ENCODE measurements around the gene SIPA1L2.

The SIPA1L2 gene

DNA sequence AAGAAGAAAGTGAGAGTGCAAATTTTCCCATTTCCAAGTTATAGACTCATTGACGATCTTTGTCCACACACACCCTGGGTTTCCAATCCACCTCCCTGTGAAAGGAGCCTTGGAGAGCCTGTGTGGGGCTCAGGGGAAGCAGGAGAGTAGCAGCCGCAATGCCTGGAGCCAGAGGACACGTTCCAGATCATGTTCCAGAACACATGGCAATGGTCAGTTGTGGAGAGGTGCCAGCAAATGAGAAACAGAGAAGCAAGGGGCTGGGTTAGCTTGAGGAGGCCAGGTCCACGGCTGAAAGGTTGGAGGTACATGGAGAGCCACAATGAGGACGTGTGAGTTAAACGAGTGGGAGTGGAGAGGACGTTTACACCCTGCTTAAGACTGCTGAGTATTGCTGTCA lies 33.0 kb upstream of the SIPA1L2 start:
- TF ChIP-seq POLR2AphosphoS5 (IDR thresholded peaks at IDR 0.05; ENCODE audit: low read depth, low read length) (no peak), POLR2A (IDR thresholded peaks at IDR 0.05; ENCODE audit: low read depth, low read length) (no peak), TAF1 (IDR thresholded peaks at IDR 0.05; ENCODE audit: borderline replicate concordance, low read depth, low read length) (no peak)
- FAIRE-seq (no peak), DNase-seq (ENCODE audit: insufficient read length) (no peak)

DNA sequence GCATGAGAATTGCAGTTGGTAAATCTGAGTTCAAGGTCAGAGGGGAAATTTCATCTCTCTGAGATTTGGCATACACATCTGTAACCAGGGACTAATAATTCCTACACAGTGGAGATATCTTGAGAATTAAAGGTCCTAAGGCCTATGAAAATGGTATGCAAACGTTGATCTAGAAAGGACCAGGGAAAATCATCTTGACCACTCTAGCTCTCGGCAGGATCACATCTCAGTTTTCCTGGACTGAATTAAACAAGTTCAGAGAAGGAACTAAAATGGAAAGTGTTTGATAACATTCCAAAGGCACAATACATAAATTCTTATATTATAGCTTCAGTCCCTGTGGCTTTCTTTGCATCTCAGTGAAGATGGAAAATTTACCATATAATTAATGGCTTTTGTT lies 28.5 kb upstream of the SIPA1L2 start:
- no peak for DNase-seq (ENCODE audit: insufficient read length)
- TF ChIP-seq POLR2A (IDR thresholded peaks at IDR 0.05; ENCODE audit: low read depth, low read length) = no peak
- no peak for TF ChIP-seq POLR2AphosphoS5 (IDR thresholded peaks at IDR 0.05; ENCODE audit: low read depth, low read length)
- TF ChIP-seq TAF1 (IDR thresholded peaks at IDR 0.05; ENCODE audit: borderline replicate concordance, low read depth, low read length) = no peak
- no peak for FAIRE-seq

DNA sequence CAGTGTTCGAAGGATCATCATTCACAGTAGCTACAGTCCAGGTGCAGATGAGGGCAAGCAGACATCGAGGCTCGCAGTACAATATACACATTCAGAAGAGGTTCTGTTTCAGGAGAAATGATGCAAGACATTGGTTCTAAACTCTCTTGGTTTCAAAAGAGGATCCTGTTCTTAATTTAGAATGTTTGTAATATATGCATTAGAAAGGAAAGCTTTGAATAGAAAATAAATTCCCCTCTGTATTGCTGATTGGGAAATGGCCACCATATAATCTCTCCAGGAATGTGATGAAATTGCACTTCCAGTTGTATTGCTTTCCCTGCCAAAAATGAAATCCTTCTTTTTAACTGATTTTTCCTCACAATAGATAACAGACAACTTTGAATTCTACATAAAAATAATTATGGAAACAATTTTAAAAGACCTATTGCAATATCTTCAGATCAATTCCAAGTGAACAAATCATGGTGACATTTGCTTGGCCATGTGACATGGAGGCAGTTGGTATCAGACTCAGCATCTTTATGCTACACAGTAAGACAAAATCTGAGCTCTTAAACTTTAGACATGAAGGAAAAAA lies 27.6 kb upstream of the SIPA1L2 start:
- FAIRE-seq (no peak), DNase-seq (ENCODE audit: insufficient read length) (no peak)
- TF ChIP-seq TAF1 (IDR thresholded peaks at IDR 0.05; ENCODE audit: borderline replicate concordance, low read depth, low read length) (no peak), POLR2AphosphoS5 (IDR thresholded peaks at IDR 0.05; ENCODE audit: low read depth, low read length) (no peak), POLR2A (IDR thresholded peaks at IDR 0.05; ENCODE audit: low read depth, low read length) (no peak)

DNA sequence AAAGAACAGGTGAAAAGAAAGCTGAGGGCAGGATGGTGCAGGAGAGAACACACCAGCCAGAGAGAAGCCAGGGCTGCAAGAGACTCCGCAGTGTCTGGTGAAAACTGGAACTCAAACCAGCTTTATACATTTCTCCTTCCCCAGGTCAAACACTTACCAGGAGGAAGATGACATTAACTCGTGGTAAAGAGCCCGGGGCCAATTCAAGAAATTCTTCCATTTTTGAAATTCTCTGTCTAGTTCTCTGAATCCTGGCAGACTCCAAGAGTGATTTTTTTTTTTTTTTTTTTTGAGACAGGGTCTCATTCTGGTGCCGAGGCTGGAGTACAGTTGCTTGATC lies 25.8 kb upstream of the SIPA1L2 start:
- DNase-seq (ENCODE audit: insufficient read length) = no peak
- no peak for FAIRE-seq
- TF ChIP-seq TAF1 (IDR thresholded peaks at IDR 0.05; ENCODE audit: borderline replicate concordance, low read depth, low read length) = no peak
- no peak for TF ChIP-seq POLR2A (IDR thresholded peaks at IDR 0.05; ENCODE audit: low read depth, low read length)
- no peak for TF ChIP-seq POLR2AphosphoS5 (IDR thresholded peaks at IDR 0.05; ENCODE audit: low read depth, low read length)

DNA sequence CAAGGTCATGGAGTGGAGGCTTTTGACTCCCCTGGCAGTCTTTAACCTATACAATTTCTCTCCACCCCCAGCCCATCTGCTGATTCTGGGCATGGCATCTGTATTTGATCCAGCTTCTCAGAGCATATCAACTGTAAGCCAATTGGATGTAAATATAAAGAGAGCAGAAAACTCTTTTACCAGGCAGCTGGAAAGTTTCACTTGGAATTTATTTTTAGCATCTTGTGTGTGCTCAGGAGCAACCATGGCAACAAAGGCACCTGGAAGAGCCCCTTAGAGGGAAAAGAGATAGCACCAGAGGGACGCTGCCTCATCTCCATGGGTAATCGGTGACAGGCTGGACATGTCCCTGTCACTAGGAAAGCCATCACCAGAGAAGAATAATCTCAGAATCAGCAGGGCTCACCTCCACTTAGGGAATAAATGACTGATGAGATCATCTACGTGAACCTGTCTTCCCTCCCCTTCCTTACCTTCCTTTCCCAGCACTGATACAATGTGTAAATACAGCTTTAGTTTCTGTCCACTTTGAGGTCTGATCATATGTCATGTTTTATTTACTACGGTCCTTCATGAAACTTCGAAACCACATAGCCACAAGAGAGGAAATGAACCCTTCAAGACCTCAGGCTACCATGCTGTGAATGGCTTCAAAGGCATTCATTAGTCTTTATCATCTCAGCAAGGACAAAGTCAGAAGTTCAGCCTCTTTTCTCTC lies 25.3 kb upstream of the SIPA1L2 start:
- DNase-seq (ENCODE audit: insufficient read length) (no peak), FAIRE-seq (no peak)
- no peak for TF ChIP-seq TAF1 (IDR thresholded peaks at IDR 0.05; ENCODE audit: borderline replicate concordance, low read depth, low read length)
- no peak for TF ChIP-seq POLR2AphosphoS5 (IDR thresholded peaks at IDR 0.05; ENCODE audit: low read depth, low read length)
- no peak for TF ChIP-seq POLR2A (IDR thresholded peaks at IDR 0.05; ENCODE audit: low read depth, low read length)

DNA sequence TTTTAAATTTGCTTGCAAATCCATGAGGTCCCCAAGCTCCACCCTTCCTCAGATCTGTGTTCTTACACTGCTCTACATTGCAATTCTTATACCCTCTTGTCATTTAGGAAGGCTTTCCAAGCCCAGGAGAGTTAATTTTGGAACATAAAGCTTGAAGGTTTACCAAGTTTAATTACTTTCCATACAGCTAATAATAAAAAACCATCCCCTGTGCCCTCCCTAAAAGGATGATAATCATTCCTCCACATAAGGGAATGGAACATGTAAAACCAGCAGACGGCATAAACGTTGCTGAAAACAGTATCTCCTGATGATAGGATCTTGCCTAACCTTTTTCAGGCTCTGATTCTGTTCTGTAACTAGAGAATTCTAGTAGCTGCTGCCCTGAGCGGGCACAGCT lies 23.9 kb upstream of the SIPA1L2 start:
- TF ChIP-seq POLR2A (IDR thresholded peaks at IDR 0.05; ENCODE audit: low read depth, low read length) (no peak), TAF1 (IDR thresholded peaks at IDR 0.05; ENCODE audit: borderline replicate concordance, low read depth, low read length) (no peak), POLR2AphosphoS5 (IDR thresholded peaks at IDR 0.05; ENCODE audit: low read depth, low read length) (no peak)
- no peak for FAIRE-seq
- DNase-seq (ENCODE audit: insufficient read length) = no peak

DNA sequence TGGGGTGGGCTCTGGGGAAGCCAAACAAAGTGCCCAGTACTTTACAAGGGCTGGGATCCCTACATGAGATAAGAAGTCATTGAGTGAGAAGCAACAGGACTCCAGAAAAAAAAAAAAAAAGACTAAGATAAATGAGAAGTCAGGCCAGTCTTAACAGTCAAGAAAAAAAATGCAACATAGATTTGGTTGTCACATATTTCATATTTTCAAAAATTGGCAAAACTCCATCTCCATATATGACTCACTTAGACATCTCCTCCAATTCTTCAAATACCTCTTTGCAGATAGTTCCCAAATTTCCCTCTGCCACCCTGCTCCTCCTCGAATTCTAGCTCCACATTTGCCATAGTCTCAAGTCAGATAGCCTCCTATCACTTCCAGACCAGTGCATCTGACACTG lies 20.9 kb upstream of the SIPA1L2 start:
- TF ChIP-seq POLR2AphosphoS5 (IDR thresholded peaks at IDR 0.05; ENCODE audit: low read depth, low read length) = no peak
- no peak for TF ChIP-seq TAF1 (IDR thresholded peaks at IDR 0.05; ENCODE audit: borderline replicate concordance, low read depth, low read length)
- no peak for TF ChIP-seq POLR2A (IDR thresholded peaks at IDR 0.05; ENCODE audit: low read depth, low read length)
- DNase-seq (ENCODE audit: insufficient read length) = no peak
- no peak for FAIRE-seq

DNA sequence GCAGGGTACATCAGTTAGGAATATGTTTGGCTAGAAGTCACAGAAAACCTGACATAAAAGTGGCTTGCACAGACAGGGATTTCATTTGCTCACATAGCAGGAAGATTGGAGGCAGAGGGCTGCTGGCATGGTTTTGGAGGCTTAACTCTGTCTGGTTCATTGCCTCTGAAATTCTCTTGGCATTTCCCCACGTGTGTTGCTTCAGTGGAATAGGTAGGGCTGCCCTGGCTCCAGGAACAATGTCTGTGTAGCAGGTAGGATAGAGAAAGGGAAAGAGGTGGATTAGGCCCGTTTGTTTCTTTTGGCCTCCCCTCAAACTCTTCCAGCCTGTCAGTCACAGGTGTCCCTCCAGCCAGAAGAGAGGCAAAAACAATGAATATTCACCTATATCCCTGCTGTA lies 20.5 kb upstream of the SIPA1L2 start:
- no peak for TF ChIP-seq POLR2AphosphoS5 (IDR thresholded peaks at IDR 0.05; ENCODE audit: low read depth, low read length)
- TF ChIP-seq TAF1 (IDR thresholded peaks at IDR 0.05; ENCODE audit: borderline replicate concordance, low read depth, low read length) = no peak
- TF ChIP-seq POLR2A (IDR thresholded peaks at IDR 0.05; ENCODE audit: low read depth, low read length) = no peak
- FAIRE-seq = no peak
- no peak for DNase-seq (ENCODE audit: insufficient read length)

DNA sequence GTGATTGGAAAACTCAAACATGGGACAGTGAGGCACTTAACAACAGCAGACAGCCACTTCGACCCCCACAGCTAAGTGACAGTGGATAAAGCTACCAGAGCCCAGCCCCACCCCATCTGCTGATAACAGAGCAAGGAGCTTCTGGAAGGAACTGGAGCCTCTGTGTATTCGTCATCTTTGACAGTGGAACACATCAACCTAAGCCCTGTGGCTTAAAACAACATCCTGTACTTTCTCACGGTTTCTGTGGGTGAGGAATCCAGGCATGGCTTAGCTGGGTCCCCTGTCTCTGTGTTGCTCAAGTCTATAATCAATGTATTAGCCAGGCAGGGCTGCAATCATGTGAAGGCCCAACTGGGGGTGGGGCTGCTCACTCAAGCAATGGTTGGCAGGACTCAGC lies 18.4 kb upstream of the SIPA1L2 start:
- FAIRE-seq (no peak), DNase-seq (ENCODE audit: insufficient read length) (no peak)
- TF ChIP-seq POLR2A (IDR thresholded peaks at IDR 0.05; ENCODE audit: low read depth, low read length) = no peak
- TF ChIP-seq TAF1 (IDR thresholded peaks at IDR 0.05; ENCODE audit: borderline replicate concordance, low read depth, low read length) = no peak
- TF ChIP-seq POLR2AphosphoS5 (IDR thresholded peaks at IDR 0.05; ENCODE audit: low read depth, low read length) = no peak

DNA sequence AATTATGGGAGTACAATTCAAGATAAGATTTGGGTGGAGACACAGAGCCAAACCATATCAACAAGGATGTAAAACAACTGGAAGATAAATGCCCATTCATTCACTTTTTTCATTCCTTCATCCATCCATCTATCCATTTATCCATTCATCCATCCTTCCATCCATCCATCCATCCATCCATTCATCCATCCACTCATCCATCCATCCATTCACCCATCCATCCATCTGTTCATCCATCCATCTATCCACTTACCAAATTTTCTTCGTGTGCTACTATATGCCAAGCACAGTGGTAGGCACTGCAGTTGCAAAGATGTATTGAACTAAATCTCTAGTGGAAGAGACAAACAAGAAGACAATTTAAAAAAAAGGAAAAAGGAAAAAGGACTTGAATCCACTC lies 14.3 kb upstream of the SIPA1L2 start:
- FAIRE-seq (no peak), DNase-seq (ENCODE audit: insufficient read length) (no peak)
- TF ChIP-seq TAF1 (IDR thresholded peaks at IDR 0.05; ENCODE audit: borderline replicate concordance, low read depth, low read length) (no peak), POLR2AphosphoS5 (IDR thresholded peaks at IDR 0.05; ENCODE audit: low read depth, low read length) (no peak), POLR2A (IDR thresholded peaks at IDR 0.05; ENCODE audit: low read depth, low read length) (no peak)

DNA sequence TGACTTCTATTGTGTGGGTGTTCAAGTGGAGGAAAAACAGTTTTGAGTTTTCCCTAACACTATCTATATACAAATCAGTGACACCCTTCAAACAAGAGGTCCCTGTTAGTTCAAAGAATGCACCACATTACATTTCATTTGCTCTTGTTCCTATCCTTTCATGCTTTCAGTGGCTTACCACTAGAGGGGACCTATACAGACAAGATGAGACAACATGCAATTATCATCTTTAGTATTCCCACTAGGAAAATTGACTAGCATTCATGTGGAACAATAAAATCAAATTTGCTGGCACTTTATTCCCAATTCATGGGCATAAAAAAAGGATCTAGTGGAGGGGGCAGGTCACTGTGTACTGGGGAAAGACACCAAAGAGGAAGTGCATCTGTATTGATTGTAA lies 13.3 kb upstream of the SIPA1L2 start:
- FAIRE-seq = no peak
- DNase-seq (ENCODE audit: insufficient read length) = no peak
- no peak for TF ChIP-seq POLR2AphosphoS5 (IDR thresholded peaks at IDR 0.05; ENCODE audit: low read depth, low read length)
- no peak for TF ChIP-seq POLR2A (IDR thresholded peaks at IDR 0.05; ENCODE audit: low read depth, low read length)
- no peak for TF ChIP-seq TAF1 (IDR thresholded peaks at IDR 0.05; ENCODE audit: borderline replicate concordance, low read depth, low read length)

DNA sequence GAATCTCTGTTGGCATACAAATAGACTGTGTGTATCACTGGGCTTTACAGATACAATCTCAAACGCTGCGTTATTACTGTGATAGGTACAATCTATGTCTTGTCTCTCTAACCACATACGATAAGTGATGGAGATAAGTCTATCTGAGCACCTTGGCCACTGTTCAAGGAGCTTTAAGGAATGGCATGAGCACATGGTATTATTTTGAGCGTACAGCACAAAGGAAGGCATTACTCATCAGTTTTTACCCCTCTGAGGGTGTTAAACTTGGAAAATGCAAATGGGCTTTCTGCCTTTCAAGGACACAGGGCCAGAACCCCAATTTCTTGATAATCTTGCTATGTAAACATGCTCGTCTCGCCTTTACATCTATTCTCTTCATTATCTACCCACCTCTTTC lies 11.6 kb upstream of the SIPA1L2 start:
- DNase-seq (ENCODE audit: insufficient read length) = no peak
- TF ChIP-seq POLR2A (IDR thresholded peaks at IDR 0.05; ENCODE audit: low read depth, low read length) (no peak), POLR2AphosphoS5 (IDR thresholded peaks at IDR 0.05; ENCODE audit: low read depth, low read length) (no peak), TAF1 (IDR thresholded peaks at IDR 0.05; ENCODE audit: borderline replicate concordance, low read depth, low read length) (no peak)
- no peak for FAIRE-seq

Data from GM12892 (cell line).